HUDEP-2 (cell line): ENCODE data around the gene INSRR.

Experiments
- DNase-seq, 76 experiments: peaks; one replicate each; lab custom pipeline; 2025; ENCODE audit not compliant: unreplicated experiment in 76 of 76; lab: John Stamatoyannopoulos, UW

Gene INSRR

DNA sequence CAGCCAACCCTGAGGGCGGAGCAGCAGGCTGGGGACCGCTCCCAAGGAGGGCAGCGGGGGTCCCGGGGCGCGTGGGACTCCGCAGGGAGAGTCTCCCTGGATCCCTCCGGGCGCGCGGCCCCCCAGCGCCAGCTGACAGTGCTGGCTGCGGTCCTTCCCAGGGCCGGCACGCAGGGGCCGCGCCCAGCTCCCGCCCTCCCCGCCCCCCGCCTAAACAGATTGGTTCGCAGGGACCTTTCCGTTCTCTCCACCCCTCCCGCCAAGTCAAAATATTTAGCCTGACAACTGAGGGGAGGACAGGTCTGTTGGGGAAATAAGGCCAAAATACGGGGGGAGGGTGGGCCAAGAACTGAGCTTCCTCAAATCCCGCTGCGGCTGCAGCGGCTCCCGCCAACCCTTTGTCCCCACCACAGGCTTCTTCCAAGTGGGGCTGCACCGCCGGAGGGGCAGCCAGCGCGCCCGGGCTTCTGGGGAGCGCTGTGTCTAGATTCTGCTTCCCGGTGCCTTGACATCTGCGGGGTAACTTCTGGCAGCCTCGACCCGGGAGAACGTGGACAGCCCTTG is at the start of gene INSRR:
TSS of gene INSRR (minus strand) at position 159 of the 564 bp plus-strand sequence. CDS start 496 bp downstream, outside the sequence.
- DNase-seq, result peak in 5 of 76 experiments; percentile 12 to 50 (median 25)

DNA sequence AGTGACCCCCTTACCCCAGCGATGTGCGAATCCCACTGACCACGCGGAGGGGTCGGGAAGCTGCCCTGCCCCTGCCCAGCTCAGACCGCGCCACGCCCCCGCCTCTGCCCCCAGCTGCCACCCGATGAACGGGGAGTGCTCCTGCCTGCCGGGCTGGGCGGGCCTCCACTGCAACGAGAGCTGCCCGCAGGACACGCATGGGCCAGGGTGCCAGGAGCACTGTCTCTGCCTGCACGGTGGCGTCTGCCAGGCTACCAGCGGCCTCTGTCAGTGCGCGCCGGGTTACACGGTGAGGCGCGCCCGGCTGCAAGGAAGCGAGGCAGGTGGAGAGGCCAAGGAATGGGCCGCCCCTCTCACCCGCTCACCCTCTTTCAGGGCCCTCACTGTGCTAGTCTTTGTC is 49.6 kb upstream of the INSRR start:
- DNase-seq, result no peak

DNA sequence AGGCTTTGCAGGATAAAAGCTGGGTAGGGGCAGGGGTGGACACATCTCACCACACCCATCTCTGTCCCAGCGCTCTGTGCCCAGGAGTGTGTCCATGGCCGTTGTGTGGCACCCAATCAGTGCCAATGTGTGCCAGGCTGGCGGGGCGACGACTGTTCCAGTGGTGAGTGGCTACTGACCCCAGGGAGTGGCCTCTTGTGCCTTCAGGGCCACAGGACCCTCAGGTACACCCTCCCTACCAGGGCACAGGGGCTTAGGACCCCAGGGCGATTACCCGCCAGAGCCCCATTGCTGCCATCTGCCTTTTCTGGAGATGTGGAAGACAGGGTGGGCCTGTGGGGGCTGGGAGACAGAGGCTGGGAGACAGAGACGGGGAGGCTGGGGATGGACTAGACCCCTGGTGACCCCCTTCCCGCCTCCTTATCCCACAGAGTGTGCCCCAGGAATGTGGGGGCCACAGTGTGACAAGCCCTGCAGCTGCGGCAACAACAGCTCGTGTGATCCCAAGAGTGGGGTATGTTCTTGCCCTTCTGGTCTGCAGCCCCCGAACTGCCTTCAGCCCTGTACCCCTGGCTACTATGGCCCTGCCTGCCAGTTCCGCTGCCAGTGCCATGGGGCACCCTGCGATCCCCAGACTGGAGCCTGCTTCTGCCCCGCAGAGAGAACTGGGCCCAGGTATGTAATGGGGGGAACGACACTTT is 47.4 kb upstream of the INSRR start:
- no peak for DNase-seq

DNA sequence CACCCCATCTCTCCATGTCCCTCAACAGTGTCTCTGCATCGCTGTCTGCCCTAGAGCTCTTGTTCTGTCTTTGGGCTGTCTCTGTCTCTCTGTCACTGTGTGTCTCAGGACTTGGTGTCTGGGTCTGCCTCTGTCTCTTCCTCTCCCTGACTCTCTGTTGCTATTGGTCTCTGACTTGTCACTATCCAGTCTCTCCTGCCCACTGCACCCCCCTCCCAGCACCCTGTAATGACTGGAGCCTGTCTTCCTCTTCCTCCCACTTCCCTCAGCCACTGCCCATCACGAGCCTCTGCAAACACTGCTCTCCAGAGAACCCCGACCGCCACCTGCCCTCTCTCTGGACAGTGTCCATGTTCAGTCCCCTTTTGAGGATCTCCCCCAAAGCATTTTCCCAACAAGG is 46.7 kb upstream of the INSRR start:
- no peak for DNase-seq

DNA sequence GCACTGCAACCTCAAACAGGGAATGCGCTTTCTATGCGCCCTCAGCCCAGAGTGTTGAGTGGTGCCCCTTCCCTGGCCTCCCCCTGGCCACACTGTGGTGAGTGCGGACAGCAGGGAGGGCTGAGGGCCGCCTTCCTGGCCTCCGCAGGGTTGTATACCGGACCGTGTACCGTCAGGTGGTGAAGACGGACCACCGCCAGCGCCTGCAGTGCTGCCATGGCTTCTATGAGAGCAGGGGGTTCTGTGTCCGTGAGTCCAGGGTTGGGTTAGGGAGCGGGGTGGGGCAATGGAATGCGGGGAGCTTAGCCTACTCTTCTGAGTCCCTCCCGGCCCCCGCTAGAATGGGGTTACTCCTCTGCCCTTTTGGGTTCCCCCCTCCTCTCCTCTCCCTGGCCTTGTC is 46.3 kb upstream of the INSRR start:
- no peak for DNase-seq

DNA sequence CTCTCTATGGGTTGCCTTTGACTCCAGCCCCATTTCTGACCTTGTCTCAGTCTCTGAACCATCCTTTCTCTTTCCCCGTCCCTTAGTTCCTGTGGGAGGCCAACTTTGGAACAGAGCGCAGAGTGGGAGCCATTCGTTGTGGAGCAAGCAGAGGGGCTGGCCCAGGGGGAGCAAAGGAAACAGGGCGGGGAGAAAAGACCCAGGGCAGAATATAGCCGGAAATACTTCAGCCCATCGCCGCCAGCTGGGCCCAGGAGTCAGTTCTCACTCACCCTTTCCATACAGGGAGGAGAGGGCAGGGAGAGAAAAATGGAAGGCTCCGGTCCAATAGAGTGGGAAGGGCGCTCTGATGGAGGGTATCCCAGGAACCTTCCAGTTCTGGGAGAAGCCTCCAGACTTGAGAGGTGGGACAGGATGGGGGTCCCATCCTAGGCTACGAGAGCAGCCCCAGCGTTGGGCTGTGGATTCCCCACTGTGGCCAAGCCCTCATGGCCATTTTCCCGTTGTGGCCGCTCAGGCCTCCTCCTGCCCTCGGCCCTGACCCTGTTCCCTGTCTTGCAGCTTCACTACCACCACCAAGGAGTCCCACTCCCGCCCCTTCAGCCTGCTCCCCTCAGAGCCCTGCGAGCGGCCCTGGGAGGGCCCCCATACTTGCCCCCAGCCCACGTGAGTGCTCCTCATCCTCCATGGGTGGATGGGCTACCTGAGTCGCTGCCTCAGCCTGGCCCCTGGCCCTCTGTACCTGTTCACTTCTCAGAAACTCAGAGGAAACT is 45.5 kb upstream of the INSRR start:
- no peak for DNase-seq

DNA sequence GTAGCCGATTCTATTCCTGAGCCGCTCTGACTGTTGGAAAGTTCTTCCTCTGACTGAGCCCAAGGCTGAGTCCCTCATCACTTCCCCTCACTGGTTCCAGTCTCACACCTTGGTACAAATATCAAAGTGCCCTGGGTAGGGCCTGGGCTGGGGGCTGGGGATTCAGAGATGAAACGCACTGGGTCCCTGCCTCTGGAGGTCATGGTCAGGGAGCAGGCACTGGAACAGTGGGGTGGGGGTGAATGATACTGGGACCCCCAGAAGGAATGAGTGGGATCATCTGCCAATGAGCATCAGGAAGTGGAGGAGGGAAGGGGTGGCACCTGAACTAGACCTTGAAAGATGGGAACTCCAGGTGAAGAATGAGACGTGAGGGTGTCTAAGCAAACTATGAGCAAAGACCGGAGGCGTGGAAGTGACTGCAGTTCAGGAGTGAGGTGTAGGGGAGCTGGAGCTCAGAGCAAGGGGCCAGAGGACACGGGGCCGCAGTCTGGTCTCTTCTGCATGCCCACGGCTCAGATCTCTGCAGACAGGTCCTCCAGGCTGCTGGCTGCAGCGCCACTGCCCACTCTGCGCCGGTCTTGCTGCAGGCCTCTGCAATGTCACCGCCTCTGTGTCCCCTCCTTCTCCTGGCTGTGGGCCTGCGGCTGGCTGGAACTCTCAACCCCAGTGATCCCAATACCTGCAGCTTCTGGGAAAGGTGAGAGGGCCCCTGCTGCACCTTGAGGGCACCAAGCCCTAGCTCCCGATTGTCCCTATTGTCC is 44.6 kb upstream of the INSRR start:
- DNase-seq, result no peak

DNA sequence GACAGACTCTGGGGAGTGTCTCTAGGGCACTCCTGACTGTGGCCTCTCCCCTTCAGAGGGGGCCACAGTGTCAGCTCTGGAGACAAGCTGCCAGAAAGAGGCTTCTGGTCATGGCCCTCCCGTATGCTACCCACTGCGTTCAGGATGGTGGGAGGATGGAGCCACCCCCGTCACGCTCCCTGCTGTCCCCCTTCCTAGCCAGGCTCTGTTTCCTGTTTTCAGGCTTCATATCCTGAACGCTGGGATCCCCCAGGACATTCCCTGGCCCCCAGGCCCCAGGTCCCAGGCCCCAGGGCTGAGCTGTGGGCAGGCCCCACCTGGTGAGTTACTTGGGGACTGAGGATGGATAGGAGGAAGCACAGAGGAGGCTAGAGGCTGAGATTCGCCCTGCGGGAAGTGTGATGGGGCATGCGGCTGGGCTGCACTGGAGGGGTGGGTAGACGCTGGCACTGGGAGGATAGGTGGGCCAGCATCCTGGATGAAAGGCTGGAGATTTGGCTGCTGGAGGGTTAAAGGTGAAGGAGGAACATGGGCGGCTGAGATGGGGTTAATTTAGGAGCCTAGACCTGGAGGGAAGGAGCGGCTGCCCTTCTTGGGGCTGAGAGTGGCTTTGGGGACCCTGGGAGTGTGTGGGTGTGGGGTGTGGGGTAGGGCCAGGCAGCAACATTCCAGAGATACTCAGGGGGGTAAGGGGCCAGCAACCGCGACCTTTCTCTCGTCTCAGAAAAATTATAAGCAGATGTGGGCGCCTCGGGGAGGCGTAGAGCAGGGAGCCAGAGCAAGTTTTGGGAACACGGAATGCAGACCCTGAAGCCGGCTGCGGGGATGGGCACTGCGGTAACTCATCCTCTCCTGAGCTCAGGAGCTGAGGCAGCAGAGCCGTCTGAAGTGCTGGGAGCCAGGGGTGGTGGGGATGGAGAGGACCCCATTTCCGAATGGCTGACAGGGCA is 43.3 kb upstream of the INSRR start:
- DNase-seq, result no peak

DNA sequence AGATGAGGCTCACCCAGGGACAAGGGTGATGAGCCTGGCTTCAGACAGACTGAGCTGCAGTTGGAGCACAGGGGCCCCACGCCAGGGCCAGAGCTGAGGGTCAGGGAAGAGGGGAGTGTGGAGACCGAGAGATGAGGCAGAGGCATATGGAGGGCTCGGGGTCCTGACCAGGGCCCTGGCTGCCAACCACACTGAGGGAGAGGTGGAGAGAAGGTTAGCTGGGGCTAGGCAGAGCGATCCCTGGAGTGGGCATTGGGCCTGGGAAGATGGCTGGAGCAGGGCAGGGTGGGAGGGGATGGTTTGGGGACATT is 42.6 kb upstream of the INSRR start:
- no peak for DNase-seq

DNA sequence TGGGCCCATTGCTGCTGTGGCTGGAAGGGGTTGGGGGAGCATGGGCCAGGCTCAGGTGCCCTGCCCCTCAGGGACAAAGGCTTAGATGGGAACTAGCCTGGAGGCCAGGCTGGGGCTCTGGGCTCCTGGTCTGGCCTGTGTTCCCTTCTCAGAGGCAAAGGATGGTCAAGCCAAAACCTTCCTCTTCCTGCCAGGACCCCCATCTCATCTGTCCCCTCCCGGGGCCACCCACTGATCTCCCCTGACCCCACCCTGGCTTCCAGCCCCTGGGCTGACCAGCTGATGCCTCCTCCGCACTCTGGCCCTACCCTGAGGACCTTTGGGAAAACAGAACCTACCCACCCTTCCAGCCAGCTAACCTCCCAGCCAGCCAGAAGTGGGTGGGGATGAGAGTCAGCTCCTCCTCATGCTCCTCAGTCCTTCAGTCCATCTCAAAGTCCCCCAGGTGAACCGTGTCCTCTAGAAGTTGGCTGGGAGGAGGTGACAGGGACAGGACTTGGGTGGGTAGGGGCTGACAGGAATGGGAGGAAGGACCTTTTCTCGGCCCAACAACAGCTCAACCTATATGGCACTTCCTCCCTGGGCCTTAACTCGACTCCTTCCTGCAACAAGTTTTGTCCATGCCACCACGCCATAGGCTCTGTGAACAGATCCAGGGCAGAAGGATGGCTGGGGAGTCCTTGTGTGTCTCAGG is 42.1 kb upstream of the INSRR start:
- DNase-seq, result no peak

DNA sequence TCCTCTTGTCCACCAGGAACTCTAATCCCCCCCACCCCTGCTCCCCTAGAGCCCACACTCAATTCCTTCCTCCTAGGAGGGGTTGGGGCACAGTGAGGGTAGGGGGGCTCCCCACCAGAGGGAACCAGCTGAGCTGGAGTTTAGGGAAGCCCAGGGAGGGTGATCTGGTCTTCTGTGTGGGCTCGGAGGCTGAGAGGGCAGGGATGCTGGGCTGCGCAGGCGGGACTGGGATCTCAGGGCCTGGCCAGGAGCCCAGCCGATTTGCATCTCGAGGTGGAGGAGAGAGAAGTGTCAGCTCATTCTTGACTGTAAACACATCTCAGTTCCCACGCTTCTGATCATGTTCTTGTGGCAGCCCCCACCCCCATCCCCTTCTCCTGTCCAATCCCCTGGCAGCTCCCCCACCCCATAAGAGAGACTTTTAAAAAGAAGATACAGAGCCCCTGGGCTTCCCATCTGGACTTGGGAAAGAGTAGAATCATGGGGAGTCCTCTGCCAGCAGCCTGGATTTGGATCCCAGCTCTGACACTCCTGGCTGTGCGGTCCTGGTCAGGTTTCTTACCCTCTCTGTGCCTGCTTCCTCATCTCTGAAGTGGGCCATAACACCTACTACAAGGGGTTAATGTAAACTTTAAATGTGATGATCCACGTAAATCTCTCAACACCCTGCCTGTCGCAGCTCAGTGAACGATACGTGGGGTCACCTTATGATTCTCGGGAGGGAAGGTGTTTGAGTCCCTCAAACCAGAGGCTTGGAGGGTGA is 41.2 kb upstream of the INSRR start:
- peak in 4 of 76 experiments; percentile 12 to 21 (median 20) for DNase-seq

DNA sequence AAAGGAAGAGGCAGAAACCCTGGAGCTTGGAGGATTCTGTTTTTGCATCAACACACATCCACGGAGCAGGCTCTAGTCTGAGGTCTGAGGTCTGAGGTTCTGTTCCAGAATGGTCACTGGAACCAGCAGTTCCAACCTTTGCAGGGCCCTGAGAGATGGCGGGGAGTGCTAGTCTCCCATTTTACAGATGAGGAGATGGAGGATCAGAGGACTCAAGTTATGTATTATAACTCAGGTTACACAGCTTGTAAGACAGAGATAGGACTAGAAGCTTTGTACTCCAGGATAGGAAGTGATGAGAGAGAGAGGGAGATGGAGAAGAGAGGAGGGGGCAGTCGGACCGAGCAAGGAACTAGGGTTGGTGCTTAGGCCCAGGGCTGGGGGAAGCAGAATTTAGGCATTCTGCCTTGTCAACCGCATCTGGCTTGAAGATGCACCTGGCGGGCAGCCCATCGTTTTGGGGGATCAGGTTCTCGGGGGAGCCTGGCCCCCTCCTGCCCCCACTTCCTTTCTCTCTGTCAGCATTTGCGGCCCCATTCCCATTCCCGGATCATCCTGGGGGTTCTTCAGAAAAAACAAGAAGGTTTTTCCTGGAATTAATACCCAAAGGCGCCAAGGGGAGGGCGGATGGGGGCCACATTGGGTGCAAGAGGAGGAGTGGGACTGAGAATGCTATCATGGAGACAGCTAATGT is 40.2 kb upstream of the INSRR start:
- DNase-seq, result no peak

DNA sequence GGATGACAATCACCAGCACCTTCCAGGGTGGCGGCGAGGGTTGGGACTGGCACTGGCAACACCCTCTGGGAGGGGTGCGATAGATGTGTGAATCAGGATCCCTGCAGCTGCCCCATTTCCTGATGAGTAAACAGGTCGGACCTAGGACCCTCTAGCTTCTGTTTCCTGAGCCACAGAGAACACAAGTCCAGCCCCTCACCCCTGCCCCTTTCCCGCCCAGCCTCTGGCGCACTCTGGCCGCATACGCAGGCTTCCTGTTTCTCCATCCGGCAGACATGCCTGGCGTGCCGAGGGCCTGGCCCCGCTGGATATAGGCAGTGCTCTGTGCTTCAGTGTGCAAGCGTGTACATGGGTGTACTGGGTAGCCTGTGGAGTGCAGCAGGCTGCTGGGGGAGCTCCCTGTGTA is 39.2 kb upstream of the INSRR start:
- DNase-seq, result no peak

DNA sequence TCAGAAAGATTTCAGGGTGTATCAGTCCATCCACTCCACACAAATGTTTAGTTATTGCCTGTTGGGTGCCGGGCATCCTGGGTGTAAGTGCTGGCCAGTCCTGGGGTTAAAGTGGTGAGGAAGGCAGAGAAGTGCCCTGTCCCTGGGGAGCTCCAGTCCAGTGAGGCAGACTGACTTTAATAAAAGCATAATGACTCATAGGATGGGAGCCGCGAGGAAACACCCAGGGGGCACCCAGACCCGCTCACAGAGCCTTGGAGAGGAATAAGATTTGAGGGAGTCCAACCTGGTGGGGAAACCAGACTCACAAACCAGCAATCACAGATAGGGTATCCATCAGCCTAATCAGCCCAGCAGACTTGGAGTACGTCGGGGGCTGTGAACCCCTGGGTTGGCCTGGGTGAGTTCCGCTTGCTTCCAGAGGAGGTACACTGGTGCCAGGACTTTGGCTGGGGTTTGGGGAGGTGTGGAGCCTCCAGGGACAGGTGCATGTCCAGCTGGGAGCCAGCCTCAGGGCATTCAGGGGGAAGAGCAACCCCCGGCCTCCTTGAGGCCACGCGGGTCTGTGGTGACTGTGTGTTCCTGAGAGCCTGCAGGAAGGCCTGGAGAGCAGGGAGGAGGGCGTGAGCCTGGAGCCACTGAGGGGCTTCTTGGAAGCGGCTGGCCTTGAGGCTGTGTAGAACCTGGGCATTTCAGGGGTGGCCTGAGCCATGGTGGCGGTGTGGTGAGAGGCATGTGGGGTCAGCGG is 38.3 kb upstream of the INSRR start:
- DNase-seq, result no peak

DNA sequence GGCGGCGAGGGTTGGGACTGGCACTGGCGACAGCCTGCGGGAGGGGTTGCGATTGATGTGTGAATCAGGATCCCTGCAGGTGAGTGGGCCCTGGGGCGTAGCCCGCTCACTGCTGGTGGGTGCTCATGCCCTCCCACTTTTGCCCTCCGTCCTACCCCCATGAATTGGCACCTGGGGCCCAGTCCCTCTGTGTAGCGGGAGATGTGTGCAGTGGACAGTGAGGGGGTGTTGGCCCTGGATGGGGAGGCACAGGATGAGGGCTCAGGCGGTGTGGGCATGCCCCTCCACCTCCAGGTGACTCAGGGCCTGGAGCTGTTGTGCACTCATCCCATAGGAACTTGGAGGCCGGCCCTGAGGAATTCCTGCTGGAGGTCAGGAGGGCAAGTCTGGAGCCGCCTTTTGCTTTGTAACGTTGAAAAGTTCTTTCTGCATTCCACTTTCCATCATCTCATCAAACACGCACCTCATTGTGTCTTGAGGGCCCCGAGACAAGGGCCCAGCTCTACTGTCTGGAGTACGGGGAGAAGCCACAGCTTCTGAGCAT is 37.6 kb upstream of the INSRR start:
- no peak for DNase-seq

DNA sequence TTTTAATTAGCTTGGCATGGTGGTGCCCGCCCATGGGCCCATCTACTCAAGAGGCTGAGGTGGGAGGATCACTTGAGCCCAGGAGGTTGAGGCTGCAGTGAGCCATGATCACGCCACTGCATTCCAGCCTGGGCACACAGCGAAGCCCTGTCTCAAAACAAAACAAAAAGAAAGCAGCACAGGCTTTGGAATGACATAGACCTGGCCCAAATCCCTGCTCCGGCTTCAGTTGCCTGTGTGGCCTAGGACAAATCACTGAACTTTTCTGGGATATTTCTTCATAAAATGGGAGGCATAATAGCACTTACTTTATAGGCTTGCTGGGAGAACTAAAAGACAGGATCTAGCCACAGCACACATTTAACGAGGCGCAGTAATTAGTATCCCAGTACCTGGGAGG is 37.0 kb upstream of the INSRR start:
- DNase-seq, result no peak

DNA sequence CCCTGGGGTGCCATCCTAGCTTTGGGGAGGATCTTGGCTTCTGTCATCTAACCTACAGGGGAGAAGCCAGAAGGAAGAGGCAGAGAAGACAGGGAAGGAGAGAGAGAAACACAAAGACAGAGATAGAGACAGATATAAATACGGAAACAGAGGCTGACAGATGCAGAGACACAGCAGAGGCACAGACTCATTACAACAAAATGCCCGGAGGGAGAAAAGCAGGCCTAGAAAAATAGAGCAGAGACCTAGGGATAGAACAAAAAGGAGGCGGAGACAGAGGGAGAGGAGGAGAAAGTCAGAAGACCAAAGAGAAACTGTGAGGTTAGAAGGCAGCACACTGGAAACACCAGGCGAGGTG is 36.5 kb upstream of the INSRR start:
- no peak for DNase-seq
